T-helper 17 cell (primary cell): ENCODE data around the gene FIGN. TPM values are rescaled to one million over a fixed set of nuclear protein-coding genes. Genes with fewer than 3 reads are reported as not detected.

Experiments
- ATAC-seq: fragments of 150-1000 bp; cut with Tn5 transposase; 2 replicates; pipeline ENCODE4 v1.10.0; 2021; ENCODE audit warnings: mild to moderate bottlenecking, moderate library complexity
- DNase-seq, 3 donors: peaks; one replicate each; pipeline versions ENCODE4 v3.0.0 to v3.0.0-alpha.2; 2020 to 2021
- H3K9me3 ChIP-seq: one replicate; pipeline ENCODE4 v1.7.0; 2013; ENCODE audit warnings: low read length, mild to moderate bottlenecking; ENCODE audit not compliant: control insufficient read depth, poor library complexity, severe bottlenecking
- H3K27ac Mint-ChIP-seq: one replicate; pipeline ENCODE4 v1.8.0; 2022; ENCODE audit warnings: mild to moderate bottlenecking, moderate library complexity, mixed read lengths
- H3K27me3 Mint-ChIP-seq: one replicate; pipeline ENCODE4 v1.8.0; 2022; ENCODE audit warnings: mixed read lengths
- H3K36me3 Mint-ChIP-seq: one replicate; pipeline ENCODE4 v1.8.0; 2022; ENCODE audit warnings: low read depth, mixed read lengths
- H3K4me1 Mint-ChIP-seq: one replicate; pipeline ENCODE4 v1.8.0; 2022; ENCODE audit warnings: mild to moderate bottlenecking, mixed read lengths
- H3K4me3 Mint-ChIP-seq: one replicate; pipeline ENCODE4 v1.8.0; 2022; ENCODE audit warnings: mild to moderate bottlenecking, moderate library complexity, mixed read lengths
- total RNA-seq, 4 donors: library from RNA in 2 of 4; stranded (reverse) in 2 of 4; gene quantifications; one replicate each; pipeline ENCODE4 v1.2.3 and lab custom pipeline; 2022 to 2026

The FIGN gene
- total RNA-seq, 2 donors from 2014 or later: not detected

GRCh38 chr2:163630836-163631235 lies 105.0 kb downstream of the FIGN start:
- Mint-ChIP-seq H3K4me1 (no peaks in the 10 kb centered on the region), H3K36me3 (no peaks in the 10 kb centered on the region), H3K27ac (no peak overlapping the region), H3K27me3 (no peaks in the 10 kb centered on the region), H3K4me3 (no peak overlapping the region)
- no peaks in the 10 kb centered on the region for H3K9me3 ChIP-seq
- ATAC-seq (no peak), DNase-seq (no peak)

DNA sequence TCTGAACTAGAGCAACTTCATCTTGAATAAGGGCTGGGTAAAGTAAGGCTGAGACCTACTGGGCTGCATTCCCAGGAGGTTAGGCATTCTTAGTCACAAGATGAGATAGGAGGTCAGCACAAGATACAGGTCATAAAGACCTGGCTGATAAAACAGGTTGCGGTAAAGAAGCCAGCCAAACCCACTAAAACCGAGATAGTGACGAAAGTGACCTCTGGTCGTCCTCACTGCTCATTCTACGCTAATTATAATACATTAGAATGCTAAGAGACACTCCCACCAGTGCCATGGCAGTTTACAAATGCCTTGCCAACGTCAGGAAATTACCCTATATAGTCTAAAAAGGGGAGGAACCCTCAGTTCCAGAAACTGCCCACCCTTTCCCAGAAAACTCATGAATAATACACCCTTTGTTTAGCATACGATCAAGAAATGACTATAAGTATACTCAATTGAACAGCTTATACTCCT lies 109.1 kb downstream of the FIGN start:
- no peaks in the 10 kb centered on the region for H3K36me3 Mint-ChIP-seq
- no peaks in the 10 kb centered on the region for H3K27me3 Mint-ChIP-seq
- no peak for DNase-seq
- no peak overlapping the region for H3K27ac Mint-ChIP-seq
- no peaks in the 10 kb centered on the region for H3K9me3 ChIP-seq
- H3K4me3 Mint-ChIP-seq: no peak overlapping the region
- H3K4me1 Mint-ChIP-seq: no peaks in the 10 kb centered on the region
- no peak for ATAC-seq

DNA sequence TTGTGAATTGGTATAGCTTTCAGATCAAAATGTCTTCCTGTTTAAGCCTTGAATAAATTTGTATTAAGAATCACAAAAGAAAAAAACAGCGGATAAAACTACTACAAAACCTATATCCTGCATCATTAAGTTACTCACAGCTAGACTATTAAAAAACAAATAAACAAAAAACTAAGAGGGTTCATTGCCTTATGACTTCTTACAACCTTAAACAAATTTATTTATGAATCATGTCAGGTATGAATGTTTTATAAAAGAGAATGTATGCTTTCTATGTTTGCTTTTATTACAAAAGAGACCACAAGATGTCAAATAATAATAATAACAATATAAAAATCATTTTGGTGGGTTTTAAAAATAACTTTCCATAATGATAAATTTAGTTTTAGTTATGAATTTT lies 109.6 kb downstream of the FIGN start:
- H3K4me1 Mint-ChIP-seq: no peaks in the 10 kb centered on the region
- no peak overlapping the region for H3K27ac Mint-ChIP-seq
- no peak for DNase-seq
- no peaks in the 10 kb centered on the region for H3K9me3 ChIP-seq
- no peaks in the 10 kb centered on the region for H3K36me3 Mint-ChIP-seq
- no peak overlapping the region for H3K4me3 Mint-ChIP-seq
- H3K27me3 Mint-ChIP-seq: no peaks in the 10 kb centered on the region
- ATAC-seq: no peak

GRCh38 chr2:163625632-163626031 lies 110.2 kb downstream of the FIGN start:
- ATAC-seq: no peak
- H3K27ac Mint-ChIP-seq: no peak overlapping the region
- no peak overlapping the region for H3K4me3 Mint-ChIP-seq

GRCh38 chr2:163621445-163622004 lies 114.3 kb downstream of the FIGN start:
- no peak for DNase-seq
- no peaks in the 10 kb centered on the region for H3K9me3 ChIP-seq
- no peak for ATAC-seq
- Mint-ChIP-seq H3K4me1 (no peaks in the 10 kb centered on the region), H3K4me3 (no peak overlapping the region), H3K36me3 (no peaks in the 10 kb centered on the region), H3K27me3 (no peaks in the 10 kb centered on the region), H3K27ac (no peak overlapping the region)

More at GRCh38 chr2:163625632-163626031, 110.2 kb downstream of the FIGN start:
- DNase-seq: no peak
- no peaks in the 10 kb centered on the region for H3K36me3 Mint-ChIP-seq
- H3K9me3 ChIP-seq: no peaks in the 10 kb centered on the region
- no peaks in the 10 kb centered on the region for H3K27me3 Mint-ChIP-seq
- no peaks in the 10 kb centered on the region for H3K4me1 Mint-ChIP-seq

GRCh38 chr2:163617517-163617916 lies 118.3 kb downstream of the FIGN start:
- ATAC-seq (no peak), DNase-seq (no peak)
- H3K9me3 ChIP-seq: no peaks in the 10 kb centered on the region
- H3K27me3 Mint-ChIP-seq: no peaks in the 10 kb centered on the region
- H3K4me3 Mint-ChIP-seq: no peak overlapping the region
- no peak overlapping the region for H3K27ac Mint-ChIP-seq
- H3K36me3 Mint-ChIP-seq: no peaks in the 10 kb centered on the region
- no peaks in the 10 kb centered on the region for H3K4me1 Mint-ChIP-seq

GRCh38 chr2:163613266-163613731 lies 122.5 kb downstream of the FIGN start:
- no peak for ATAC-seq
- Mint-ChIP-seq H3K4me3 (no peak overlapping the region), H3K36me3 (no peaks in the 10 kb centered on the region), H3K27me3 (no peaks in the 10 kb centered on the region), H3K27ac (no peak overlapping the region), H3K4me1 (no peaks in the 10 kb centered on the region)
- no peaks in the 10 kb centered on the region for H3K9me3 ChIP-seq
- DNase-seq: no peak

DNA sequence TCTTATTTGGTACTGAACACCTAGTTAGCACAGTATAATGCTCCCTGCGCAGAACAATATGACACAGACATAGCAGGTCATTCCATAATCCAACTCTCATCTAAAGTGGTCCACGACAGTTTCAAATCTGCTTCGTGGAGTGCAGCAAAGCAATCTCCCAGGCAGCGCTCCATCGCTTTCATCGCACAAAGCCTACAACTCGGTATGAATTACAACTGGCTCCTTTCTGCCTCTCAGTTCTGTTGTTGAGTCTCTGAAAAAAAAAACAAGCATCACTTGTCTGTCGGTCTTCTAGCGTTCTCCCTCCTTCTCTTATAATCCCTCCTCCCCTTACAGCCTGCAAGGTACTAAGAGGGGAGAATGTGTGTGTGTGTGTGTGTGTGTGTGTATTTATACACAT lies 123.5 kb downstream of the FIGN start:
- DNase-seq (no peak), ATAC-seq (no peak)
- no peaks in the 10 kb centered on the region for H3K27me3 Mint-ChIP-seq
- no peaks in the 10 kb centered on the region for H3K9me3 ChIP-seq
- no peaks in the 10 kb centered on the region for H3K4me1 Mint-ChIP-seq
- no peak overlapping the region for H3K4me3 Mint-ChIP-seq
- H3K36me3 Mint-ChIP-seq: no peaks in the 10 kb centered on the region
- no peak overlapping the region for H3K27ac Mint-ChIP-seq

GRCh38 chr2:163611557-163611906 lies 124.3 kb downstream of the FIGN start:
- no peaks in the 10 kb centered on the region for H3K4me1 Mint-ChIP-seq
- no peaks in the 10 kb centered on the region for H3K36me3 Mint-ChIP-seq
- H3K9me3 ChIP-seq: no peaks in the 10 kb centered on the region
- no peaks in the 10 kb centered on the region for H3K27me3 Mint-ChIP-seq
- ATAC-seq (no peak), DNase-seq (no peak)
- no peak overlapping the region for H3K27ac Mint-ChIP-seq
- no peak overlapping the region for H3K4me3 Mint-ChIP-seq

DNA sequence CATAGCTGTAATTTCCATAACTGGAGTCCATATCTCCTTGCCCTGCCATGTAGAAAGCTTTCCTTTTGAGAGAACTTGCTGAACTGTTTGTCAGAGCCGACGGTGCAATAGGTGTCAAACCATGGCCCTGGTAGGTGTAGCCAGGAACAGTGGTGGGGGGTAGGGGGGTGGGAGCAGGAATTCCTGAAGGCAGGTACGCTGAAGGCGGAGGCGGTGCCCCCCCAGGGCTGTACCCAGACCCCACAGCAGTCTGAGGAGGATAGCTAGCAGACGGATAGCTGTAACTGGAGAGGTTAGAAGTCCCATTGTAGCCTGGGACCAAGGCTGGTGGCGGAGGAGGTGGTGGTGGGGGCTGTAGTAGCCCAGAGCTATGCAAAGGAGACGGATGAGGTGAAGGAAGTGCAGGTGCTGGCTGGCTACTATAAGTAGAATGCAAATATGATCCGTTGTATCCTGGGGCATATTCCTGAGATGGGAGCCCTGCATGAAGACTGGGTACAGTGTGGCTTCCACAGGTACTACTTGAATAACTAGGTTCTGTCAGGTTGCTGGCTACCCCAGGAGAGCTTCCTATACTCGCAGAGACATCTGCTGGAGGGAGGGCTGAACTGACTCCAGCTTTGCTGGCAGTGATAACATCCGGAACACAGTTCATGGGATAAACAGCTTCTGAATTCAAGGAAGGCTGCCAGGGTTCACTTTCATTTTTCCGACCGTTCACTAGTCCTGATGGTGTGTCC lies 124.8 kb downstream of the FIGN start:
- no peaks in the 10 kb centered on the region for H3K9me3 ChIP-seq
- Mint-ChIP-seq H3K4me3 (no peak overlapping the region), H3K36me3 (no peaks in the 10 kb centered on the region), H3K27me3 (no peaks in the 10 kb centered on the region), H3K4me1 (no peaks in the 10 kb centered on the region), H3K27ac (no peak overlapping the region)
- no peak for DNase-seq
- ATAC-seq: no peak

- no peak for DNase-seq
Observed at GRCh38 chr2:163607630-163608029, 128.2 kb downstream of the FIGN start.

DNA sequence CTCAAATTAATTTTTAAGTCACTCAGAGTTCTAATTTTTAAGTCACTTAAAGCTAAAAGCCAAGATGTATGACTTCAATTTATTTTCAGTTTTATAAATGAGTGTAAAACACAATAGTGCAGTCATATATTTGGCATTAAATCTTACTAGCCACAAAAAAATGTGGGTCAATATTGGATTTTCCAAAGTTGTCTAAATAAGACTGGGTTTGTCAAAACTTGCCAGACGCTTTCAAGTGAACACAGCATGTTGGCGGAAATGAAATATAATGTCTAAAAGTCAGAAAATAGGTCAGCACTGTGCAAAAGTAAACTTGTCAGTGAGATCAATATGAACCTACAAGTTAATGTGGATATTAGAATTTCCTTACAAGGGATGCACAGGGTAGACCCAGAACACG lies 128.9 kb downstream of the FIGN start:
- H3K4me1 Mint-ChIP-seq: no peaks in the 10 kb centered on the region
- no peak for ATAC-seq
- no peaks in the 10 kb centered on the region for H3K9me3 ChIP-seq

More at GRCh38 chr2:163607630-163608029, 128.2 kb downstream of the FIGN start:
- H3K27me3 Mint-ChIP-seq: no peaks in the 10 kb centered on the region
- ATAC-seq: no peak
- H3K36me3 Mint-ChIP-seq: no peaks in the 10 kb centered on the region
- no peak overlapping the region for H3K27ac Mint-ChIP-seq
- no peaks in the 10 kb centered on the region for H3K9me3 ChIP-seq
- H3K4me1 Mint-ChIP-seq: no peaks in the 10 kb centered on the region
- H3K4me3 Mint-ChIP-seq: no peak overlapping the region

DNA sequence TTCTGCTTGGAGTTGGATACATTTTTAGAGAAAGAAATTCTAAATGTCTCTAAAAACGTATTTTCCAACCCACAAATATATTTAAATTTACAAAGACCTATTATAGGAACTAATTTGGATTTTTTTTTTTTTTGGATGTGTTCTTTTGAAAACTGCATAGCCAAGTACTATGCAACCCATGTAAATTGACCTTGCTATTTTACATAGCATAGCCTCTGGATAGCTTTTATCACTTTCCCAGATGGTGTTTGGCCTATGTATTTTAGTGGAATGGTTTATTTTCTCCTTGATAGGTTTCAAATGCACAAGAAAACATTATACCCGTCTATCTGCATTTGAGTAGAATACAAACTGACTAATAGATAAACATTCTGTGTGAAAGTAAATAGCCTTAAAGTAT lies 130.0 kb downstream of the FIGN start:
- Mint-ChIP-seq H3K27ac (no peak overlapping the region), H3K4me1 (no peaks in the 10 kb centered on the region), H3K4me3 (no peak overlapping the region), H3K36me3 (no peaks in the 10 kb centered on the region), H3K27me3 (no peaks in the 10 kb centered on the region)
- ATAC-seq: no peak
- peaks cover 2% of the 10 kb centered on the region for H3K9me3 ChIP-seq
- no peak for DNase-seq

More for the DNA sequence above, 128.9 kb downstream of the FIGN start:
- H3K27ac Mint-ChIP-seq: no peak overlapping the region
- DNase-seq: no peak
- H3K27me3 Mint-ChIP-seq: no peaks in the 10 kb centered on the region
- H3K4me3 Mint-ChIP-seq: no peak overlapping the region
- H3K36me3 Mint-ChIP-seq: no peaks in the 10 kb centered on the region
